Measurements from ENCODE around the gene ZNF644.

ZNF644 gene

DNA sequence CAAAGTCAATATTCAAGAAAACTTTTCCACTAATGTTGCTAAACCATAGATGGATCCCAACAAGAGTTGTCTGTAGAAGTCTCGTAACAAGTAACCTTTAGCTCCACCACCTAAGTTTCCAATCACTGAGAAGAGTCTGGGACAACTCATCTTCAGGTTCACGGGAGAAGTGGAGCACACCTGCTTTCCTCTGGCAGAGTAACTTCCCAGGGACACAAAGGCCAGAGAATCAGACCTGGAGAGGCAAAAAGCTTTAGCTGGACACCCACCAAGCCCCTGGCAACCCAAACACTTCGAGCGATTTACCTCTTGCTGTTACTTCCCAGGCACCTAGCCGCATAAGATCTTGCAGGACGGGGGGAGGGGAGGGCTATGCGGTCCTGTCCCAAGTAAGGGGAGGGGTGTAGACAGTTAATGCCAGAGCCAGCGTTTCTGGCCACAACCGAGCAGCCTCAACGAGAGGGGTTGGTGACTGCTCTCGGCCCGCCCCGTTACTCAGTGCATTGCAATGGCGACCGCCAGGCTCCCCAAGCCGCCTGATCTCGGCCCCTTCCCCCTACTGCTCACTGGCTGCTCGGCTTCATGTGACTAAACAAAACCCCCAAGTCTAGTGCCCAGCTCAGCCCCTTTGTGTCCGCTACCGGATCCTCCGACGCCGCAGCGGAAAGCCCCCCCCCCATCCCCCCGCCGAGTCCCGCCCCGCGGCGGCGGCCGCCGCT, 709 bp downstream of the ZNF644 start:
- DNase-seq, result peak; percentile 86

DNA sequence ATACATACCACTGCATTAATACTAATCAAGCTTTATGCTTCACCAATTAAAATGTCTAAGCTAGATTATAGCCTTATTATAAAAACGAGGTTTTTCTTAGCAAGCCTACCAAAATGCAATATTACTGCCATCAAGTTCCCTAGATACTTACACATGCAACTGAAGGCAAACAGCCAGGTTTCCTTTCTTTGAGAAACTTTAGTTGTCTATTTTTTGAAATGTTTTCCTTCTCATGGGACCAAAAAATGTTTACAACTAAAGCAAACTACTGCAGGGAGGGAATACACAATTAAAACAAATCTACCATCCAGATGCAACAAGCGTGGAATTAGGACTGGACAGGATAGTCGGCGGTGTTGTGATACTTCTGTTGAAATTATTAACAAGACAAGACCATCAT, 1.3 kb downstream of the ZNF644 start:
- DNase-seq, result no peak

DNA sequence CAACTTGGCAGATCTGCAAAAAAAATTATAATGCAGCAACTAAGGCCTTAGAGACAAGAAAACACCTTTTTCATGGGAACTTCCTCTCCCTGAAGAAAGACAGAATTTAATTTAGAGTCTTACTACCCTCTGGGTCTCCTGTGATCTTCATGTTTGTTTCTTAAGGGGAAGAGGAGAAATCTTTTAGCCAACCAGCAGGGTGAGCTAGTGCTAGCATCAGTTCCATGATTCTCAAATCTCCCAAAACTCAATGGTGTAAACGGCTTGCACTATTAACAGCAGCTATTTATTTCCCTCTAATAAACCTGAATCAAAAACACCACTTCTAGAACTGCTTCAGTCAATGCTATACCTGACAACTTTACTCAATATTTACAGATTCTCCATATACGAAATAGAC, 3.8 kb downstream of the ZNF644 start:
- no peak for DNase-seq

DNA sequence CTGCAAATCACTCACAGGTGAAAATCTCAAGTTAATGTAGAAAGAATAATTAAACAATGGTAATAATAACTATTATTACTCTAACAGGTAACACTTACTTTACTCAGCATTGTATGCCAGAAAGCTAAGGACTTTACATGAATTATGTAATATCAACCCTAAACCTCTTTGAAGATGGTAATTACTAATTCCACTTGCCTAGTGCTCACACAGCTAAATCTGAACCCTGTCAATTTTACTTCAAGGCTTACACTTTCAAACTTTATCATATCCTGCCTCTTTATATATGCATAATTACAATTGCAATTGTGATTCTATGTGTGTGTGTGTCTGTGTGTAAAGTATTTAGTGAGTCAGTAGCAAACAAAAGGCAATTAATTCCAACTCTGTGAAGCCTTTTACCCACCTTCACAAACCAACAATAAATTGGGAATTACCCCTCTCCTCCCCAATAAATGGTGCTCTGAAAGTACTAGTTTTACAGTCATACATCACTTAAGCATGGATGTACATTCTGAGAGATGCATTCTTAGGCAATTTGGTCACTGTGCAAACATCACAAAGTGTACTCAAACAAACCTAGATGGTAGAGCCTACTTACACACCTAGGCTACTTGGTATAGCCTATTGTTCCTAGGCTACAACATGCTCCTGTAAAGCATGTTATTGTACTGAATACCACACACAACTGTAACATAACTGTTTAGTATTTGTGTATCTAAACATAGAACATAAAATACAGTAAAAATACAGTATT, 5.9 kb downstream of the ZNF644 start:
- no peak for DNase-seq

DNA sequence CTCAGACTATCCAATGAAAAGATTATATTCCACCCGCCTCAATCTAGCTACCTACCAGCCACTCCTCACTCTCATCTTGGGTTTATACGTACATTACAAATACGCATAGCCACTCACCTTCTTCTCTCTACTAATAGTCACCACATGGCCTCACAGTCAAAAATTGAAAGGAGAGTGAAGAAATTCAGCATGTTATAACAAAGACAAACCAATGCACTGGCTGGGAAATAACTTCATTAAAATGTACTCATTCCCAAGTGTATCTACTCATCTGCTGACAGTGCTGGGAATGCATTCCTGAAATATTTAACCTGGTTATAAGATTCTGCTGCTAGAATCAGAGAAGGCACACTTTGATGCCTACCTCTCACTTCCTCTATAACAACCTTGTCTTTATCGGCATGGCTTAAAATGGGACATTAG, 6.5 kb downstream of the ZNF644 start:
- DNase-seq, result no peak

DNA sequence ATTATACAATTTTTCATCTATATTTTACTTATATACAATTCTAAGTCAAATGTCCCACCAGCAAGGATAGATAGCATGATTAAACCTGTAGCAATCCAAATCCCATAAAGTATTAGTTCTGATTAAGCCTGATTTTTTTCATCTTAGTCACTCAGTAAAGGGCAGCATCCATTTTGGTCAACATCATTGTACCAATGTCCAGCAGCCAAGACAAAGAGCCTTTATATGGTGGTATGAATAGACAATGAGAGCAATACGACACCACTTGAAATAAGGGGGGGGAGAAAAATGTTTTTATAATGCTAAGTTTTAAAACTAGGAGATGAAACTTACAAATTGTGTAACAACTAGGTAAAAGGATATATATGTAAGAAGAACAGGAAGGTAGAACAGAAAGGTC, 7.4 kb downstream of the ZNF644 start:
- DNase-seq, result no peak

DNA sequence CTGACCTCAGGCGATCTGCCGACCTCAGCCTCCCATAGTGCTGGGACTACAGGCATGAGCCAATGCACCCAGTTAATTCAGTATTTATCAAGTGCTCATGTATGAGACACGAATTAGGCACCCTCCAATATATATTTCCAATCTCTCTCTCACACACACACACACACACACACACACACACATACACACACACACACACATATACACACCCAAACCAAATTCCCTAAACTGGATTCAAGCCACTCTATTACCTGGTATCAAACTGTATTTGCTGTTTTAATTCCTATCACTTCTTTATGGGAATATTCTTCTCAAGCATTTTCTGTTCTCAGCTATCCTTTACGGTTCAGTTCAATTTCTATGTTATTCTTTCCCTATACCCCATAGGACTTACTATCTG, 8.5 kb downstream of the ZNF644 start:
- no peak for DNase-seq

DNA sequence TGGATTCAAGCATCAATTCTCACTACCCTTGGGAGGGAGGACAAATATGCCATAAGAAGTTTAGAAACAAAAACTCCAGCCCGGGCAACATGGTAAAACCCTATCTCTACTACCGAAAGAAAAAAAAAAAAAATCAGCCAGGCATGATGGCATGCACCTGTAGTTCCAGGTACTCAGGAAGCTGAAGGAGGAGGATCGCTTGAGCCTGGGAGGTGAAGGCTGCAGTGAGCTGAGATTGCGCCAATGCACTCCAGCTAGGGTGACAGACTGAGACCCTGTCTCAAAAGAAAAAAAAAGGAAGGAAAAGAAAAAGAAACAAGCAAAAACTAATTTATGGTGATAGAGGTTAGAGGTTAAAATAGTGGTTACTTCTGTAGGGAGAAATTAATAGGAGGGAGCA, 9.6 kb downstream of the ZNF644 start:
- no peak for DNase-seq

DNA sequence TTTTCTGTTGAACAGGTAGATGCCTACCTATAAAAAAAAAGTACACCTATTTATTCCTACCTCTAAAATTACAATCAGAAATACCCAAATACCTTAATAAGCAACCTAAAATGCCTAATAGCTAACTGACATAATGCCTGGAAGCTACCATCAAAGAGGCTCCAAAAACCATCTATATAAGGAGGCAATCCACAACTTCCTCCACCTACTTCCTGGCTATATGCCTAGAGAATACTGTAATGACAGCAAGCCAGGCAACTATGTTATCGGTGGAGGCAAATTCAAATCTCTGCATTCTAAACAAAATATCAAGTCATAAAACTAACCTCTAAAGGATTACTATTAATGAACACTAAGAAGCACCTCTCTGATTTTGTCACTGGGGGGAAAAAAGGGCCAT, 10.1 kb downstream of the ZNF644 start:
- no peak for DNase-seq

DNA sequence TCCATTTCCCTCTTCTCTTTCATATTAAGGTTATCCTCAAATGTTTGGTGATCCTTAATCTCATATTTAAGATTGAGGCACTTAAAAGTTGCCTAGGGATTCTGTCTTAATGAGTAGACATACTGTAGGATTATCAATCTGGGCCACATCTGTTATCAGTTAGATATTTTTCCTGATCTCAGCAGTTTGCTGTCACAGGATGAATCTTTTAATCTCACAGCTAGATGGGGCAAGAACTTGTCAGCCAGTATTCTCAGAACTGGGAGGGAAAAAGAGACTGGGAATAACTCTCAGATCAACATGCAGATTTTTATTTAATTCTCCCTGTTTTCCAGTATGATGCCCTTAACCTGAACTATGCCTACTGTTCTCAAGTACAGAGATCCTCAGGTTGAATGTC, 14.0 kb downstream of the ZNF644 start:
- no peak for DNase-seq

DNA sequence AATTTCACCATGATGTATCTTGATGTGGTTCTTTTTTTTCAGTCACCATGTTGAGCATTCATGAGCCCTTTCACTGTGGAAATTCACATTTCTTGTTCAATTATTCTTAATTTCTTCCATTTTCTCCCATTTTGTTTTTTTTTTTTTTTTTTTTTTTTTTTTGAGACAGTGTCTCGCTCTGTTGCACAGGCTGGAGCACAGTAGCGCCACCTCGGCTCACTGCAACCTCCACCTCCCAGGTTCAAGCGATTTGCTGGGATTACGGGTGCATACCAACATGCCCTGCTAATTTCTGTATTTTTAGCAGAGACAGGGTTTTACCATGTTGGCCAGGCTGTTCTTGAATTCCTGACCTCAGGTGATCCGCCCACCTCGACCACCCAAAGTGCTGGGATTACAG, 14.7 kb downstream of the ZNF644 start:
- DNase-seq, result no peak

DNA sequence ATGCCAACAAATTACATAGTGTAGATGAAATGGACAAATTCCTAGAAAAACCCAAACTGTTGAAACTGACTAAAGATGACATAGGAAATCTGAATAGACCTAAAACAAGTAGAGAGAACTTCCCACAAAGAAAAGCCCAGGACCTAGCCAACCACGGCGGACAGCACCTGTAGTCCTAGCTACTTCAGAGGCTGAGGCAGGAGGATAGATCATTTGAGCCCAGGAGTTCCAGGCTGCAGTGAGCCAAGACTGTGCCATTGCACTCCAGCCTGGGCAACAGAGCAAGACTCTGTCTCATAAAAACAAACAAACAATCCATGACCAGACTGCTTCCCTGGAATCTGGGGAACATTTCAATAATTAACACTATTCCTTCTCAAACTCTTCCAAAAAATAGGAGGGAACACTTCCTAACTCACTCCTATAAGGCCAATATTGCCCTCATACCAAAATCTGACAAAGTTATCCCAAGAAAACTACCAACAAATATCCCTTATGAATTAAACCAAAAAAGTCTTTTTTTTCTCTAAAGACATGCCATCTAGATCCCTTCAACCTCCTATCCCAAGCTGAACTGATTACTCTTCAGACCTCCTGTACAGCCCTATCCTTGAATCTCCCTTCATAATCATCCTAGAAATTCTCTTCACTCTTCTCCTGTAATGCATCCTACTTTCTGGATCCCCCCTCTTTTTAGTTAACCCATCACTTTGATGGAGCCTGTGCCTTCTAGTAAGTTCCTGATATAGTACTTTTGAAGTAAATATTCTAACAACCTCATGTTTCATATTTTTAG, 15.5 kb downstream of the ZNF644 start:
- DNase-seq, result no peak

DNA sequence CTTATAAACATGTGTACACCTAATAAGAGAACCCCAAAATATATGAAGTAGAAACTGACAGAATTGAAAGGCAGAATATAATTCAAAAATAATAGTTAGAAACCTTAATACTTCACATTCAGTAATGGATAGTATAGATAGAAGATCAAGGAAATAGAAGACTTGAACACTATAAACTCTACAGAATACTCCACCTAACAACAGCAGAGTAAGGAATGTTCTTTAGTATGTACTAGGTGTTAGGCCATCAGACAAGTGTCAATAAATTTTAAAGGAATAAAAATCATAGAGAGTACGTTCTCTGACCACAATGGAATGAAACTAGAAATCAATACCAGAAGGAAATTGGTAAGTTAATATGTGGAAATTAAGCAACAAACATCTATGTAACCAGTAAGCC, 16.6 kb downstream of the ZNF644 start:
- no peak for DNase-seq

DNA sequence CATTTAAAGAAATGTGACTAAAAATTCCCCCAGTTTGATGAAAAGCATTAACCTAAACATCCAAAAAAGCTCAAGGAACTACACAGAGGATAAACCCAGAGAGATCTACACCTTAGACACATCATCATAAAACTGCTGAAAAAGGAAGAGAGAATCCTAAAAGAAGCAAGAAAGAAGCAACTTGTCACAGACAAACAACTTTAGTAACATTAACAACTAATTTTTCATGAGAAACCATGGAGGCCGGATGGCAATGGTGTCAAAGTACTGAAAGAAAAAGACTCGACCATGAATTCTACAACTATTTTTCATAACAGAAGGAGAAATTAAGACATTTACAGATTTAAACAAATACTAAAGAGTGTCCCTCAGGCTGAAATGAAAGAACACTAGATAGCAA, 17.7 kb downstream of the ZNF644 start:
- no peak for DNase-seq

DNA sequence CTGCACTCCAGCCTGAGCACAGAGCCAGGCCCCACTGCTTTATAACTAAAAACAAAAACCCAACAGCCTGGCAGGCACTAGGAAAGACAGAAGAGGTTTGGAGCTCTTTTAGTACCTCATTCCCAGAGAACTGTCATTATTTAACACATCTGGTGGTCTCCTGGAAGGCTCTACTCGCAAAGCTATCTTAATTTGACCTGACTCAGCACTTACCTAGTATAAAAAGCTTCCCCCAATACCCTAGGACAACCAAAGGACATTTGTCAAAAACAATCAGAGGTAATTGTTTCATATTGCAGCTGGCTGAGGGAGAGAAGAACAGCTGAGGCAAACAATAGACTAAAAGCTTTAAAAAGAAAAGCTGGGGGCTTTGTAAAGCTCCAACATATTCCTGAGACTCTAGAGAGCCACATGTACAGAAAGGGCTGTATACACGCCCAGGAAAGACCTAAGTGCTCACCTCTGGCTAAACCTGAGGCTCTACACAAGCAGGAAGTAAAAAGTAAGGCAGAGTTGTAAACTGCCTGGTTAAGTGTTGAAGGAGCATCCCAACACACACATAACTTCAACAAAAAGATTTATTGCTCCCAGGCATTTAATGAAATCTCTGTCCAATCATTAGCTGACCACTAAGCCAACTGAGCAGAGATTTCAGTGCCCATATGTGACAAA, 25.0 kb downstream of the ZNF644 start:
- DNase-seq, result no peak

DNA sequence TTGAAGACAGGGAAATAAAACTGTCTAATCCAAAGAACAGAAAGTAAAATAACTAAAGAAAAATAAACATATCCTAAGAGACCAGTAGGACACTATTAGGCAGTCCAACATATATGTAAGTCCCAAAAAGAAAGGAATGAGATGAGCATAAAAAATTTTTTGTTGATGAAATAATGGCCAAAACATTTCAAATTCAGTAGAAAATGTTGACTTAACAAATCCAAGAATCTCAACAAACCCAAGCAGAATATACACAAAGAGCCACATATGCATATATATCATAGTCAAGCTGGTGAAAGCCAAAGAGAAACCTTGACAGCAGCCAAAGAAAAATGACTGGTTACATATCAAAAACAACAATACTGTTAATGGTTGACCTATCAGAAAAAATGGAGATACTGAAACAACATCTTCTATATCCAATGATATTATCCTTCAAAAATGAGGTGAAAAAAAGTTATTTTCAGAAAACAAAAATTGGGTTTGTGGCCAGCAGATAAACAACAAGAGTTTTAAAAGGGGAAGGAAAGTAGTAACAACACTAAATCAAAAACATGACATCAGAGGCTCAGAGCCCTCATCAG, 26.4 kb downstream of the ZNF644 start:
- DNase-seq, result no peak

DNA sequence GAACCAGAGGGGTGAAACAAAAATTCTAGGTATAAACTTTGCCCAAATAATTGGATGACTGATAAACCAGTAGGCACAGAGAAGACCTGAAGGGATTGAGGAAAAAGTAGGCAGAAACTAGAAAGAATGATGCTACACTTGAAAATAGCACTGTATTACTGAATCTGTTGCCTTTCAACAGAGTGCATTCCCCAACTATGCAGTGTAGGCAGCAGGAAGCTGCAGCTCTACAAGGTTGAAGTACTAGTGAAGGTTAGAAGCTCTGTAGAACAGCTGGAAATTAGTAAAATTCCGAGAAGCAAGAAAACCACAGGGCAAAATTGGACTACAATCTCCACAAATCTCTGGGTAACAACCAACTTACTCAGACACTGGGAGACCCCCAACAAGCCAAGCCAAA, 27.4 kb downstream of the ZNF644 start:
- DNase-seq, result no peak

DNA sequence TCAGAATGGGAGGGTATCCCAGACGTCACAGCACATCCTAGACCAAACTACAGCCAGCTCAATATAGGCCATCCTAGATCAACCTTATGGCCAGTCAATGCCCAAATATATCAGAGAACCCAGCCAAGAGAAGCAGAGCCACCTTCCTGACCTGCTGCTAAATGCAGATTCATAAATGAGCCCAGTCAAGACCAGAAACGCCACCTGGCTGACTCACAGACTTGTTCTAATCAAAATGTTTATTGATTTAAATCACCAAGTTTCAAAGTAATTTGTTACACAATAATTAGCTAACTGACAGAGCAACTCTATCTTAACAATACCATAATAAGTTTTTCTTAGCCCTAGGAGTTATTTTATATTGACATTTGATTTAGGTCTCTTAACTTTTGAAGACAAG, 28.6 kb downstream of the ZNF644 start:
- DNase-seq, result no peak

DNA sequence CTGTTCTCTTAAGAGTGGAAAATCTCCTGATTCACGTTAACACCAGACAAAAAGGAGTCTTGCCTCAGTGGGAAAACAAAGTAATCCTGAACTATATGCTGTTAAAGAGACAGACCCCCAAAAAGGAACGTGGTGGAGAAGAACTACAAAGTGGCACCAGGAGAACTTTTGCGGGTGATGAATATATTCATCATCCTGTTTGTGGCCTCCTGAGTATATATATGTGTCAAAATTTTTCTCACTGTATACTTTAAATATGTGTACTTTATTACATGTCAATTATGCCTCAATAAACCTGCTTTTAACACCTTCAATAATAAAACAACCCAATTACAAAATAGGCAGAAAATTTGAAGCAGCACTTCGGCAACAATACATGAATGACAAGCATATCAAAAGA, 31.1 kb downstream of the ZNF644 start:
- no peak for DNase-seq

DNA sequence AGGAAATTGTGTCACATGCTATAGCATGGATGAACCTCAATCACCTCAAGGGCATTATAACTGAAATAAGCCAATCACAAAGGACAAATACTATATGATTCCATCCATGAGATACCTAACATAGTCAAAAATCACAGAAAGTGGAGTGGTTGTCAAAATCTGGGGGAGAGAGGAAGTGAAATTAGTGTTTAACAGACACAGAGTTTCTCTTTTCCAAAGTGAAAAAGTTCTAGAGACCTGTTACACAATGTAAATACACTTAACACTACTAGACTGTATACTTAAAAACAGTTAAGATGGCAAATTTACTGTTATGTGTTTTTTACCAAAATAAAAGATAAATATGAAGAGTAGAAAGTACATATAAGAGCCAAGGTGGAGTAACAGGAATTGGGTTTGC, 31.8 kb downstream of the ZNF644 start:
- DNase-seq, result no peak

DNA sequence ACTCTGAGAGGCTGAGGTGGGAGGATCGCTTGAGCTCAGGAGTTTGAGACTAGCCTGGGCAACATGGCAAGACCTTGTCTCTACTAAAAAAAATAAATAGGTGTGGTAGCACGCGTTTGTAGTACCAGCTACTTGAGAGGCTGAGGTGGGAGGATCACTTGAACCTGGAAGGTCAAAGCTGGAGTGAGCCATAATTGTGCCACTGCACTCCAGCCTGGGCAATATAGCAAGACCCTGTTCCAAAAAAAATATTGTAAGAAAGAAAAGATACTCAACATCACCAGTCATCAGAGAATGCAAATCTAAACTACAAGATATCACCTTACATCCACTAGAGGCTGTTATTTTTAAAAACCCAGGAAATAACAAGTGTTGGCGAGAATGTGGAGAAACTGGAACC, 32.5 kb downstream of the ZNF644 start:
- no peak for DNase-seq

DNA sequence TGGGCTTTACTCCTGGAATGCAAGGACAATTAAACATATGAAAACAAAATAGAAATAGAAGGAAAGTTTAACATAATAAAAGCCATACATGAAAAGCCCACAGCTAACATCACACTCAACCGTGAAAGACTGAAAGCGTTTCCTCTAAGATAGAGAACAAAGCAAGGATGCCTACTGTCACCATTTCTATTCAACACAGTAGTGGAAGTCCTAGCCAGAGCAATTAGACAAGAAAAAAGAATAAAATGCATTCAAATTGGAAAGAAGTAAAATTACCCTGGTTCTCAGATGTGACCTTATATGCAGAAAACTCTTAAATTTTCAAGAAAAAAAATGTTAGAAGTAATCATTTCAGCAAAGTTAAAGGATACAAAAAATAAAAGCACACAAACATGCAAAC, 34.0 kb downstream of the ZNF644 start:
- no peak for DNase-seq

DNA sequence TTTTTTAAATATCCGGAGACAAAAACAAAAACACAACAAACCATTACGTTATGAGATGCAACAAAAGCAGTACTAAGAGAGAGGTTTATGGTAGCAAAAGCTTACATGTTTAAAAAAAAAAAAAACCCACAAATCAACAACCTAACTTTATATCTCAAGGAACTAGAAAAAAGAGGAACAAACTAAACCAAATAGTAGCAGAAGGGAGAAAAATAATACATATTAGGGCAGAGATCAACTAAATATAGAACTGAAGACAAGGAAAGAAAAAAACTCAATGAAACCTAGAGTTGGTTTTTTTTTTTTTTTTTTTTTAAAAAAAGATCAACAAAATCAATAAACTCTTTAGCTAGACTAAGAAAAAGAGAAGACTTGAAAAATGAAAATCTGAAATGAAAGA, 34.9 kb downstream of the ZNF644 start:
- no peak for DNase-seq
